Measurements from ENCODE around the gene MLXIPL.

DNA sequence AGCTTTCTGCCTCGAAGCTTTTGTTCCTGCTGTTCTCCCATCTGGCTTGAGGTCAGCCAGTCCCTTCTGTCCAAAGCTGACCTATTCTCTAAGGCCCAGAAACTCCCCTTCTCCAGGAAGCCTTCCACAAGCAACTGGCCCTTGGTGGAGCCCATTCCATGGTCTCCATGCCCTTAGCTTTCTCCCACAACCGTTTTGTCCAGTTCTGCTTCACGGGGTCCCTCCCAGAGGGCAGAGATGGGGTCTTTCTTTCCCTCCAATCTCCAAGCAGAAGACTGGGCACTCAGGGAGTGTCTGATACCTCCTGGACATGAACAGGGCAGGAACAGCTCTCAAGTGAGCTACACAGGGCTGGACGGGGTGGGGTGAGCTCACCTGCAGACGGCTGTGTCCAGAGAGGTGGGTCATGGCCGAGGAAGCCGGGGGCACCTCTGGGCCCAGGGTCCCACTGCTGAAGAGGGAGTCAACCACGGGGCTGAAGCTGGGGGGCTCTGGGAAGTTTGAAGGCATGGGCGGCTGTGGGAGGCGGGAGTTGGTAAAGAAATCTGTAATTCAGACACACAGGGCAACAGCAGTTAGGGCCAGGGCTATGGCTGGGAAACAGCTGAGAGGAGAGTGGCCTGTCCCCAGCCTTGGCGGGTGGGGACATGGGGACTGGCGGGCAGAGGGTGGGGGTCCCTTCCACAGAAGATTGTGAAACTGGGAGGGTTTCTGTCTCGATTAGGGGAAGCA is 25.0 kb downstream of the MLXIPL start:
- TF ChIP-seq CTCF (IDR thresholded peaks at IDR 0.05) (no peak), POLR2A (IDR thresholded peaks at IDR 0.05) (no peak)
